IMR-90 (cell line): ENCODE results near the gene GRIA3.

ENCODE experiments used
- BHLHE40 ChIP-seq: fragments of 150-350 bp; IDR thresholded peaks from 2 replicates; pipeline ENCODE4 v1.6.1; 2016; ENCODE audit warnings: mild to moderate bottlenecking, low read depth, low read length
- CEBPB ChIP-seq: IDR thresholded peaks from 2 replicates; pipeline ENCODE4 v1.6.1; 2012; ENCODE audit warnings: low read depth, low read length, improper control_type of control experiment
- CTCF ChIP-seq: conservative IDR thresholded peaks from 2 replicates; pipeline ENCODE4 v1.5.1; 2012; ENCODE audit warnings: mild to moderate bottlenecking, low read depth, low read length, improper control_type of control experiment
- MAFK ChIP-seq: IDR thresholded peaks from 2 replicates; pipeline ENCODE4 v1.6.1; 2012; ENCODE audit warnings: low read depth, low read length, improper control_type of control experiment
- MXI1 ChIP-seq: IDR thresholded peaks from 2 replicates; pipeline ENCODE4 v1.6.1; 2012; ENCODE audit warnings: low read depth, mild to moderate bottlenecking, low read length, moderate library complexity, borderline replicate concordance
- POLR2A ChIP-seq: IDR thresholded peaks from 2 replicates; pipeline ENCODE4 v1.6.1; 2012; ENCODE audit warnings: mild to moderate bottlenecking, low read depth, low read length

GRCh38 chrX:123167621-123168020, 16.5 kb upstream of the GRIA3 start:
- TF ChIP-seq BHLHE40, result no peak
- no peak for TF ChIP-seq POLR2A
- TF ChIP-seq CTCF, result no peak
- TF ChIP-seq CEBPB, result no peak
- TF ChIP-seq MAFK, result no peak
- TF ChIP-seq MXI1, result no peak
